ENCODE data around the gene BACH2. TPM values are rescaled to one million over a fixed set of nuclear protein-coding genes. Genes with fewer than 3 reads are reported as not detected.
"Not testable (repeated sequence)": the region's sequence is repeated elsewhere in the genome, so short reads cannot be mapped to it uniquely, and the experiment has no call there.

The BACH2 gene
- total and polyA plus RNA-seq, 12 donors = 0.16 to 4.7 (median 2.4) TPM

DNA sequence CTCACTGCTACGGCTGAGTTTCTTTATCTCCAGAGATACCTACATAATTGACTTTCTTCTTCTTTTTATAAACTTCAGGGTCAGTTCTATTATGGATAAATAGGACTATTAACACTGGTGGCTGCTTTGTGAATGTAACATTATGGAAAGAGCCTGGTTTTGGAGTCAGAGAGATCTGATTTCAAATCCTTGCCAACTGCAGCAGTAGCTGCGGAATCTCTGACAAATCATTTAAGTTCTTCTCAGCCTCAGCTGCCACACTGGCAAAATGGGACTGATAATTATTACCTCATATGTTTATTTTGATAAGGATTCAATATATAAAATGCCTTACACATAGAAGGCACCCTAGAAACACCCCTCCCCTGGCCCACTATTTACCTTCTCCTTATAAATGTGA is 160.5 kb downstream of the BACH2 start:
- H3K4me3 ChIP-seq = no peak overlapping the region
- DNase-seq (no peak), ATAC-seq (no peak)
- intact Hi-C loops (cut with DNase I) = no loop called here
- no peak overlapping the region for H3K27ac ChIP-seq
- H3K4me1 ChIP-seq = peaks cover 0 to 21% (median 9%) of the 10 kb centered on the region in 9 donors
- H3K36me3 ChIP-seq = no peaks in the 10 kb centered on the region
- TF ChIP-seq, protein P1, sequence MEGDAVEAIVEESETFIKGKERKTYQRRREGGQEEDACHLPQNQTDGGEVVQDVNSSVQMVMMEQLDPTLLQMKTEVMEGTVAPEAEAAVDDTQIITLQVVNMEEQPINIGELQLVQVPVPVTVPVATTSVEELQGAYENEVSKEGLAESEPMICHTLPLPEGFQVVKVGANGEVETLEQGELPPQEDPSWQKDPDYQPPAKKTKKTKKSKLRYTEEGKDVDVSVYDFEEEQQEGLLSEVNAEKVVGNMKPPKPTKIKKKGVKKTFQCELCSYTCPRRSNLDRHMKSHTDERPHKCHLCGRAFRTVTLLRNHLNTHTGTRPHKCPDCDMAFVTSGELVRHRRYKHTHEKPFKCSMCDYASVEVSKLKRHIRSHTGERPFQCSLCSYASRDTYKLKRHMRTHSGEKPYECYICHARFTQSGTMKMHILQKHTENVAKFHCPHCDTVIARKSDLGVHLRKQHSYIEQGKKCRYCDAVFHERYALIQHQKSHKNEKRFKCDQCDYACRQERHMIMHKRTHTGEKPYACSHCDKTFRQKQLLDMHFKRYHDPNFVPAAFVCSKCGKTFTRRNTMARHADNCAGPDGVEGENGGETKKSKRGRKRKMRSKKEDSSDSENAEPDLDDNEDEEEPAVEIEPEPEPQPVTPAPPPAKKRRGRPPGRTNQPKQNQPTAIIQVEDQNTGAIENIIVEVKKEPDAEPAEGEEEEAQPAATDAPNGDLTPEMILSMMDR (IDR thresholded peaks at IDR 0.05) = no peak
- WGBS, 2 donors = 87 to 90% methylated on average over 2 of the region's 2 CpGs
- H3K9me3 ChIP-seq = no peaks in the 10 kb centered on the region
- no peaks in the 10 kb centered on the region for H3K27me3 ChIP-seq

DNA sequence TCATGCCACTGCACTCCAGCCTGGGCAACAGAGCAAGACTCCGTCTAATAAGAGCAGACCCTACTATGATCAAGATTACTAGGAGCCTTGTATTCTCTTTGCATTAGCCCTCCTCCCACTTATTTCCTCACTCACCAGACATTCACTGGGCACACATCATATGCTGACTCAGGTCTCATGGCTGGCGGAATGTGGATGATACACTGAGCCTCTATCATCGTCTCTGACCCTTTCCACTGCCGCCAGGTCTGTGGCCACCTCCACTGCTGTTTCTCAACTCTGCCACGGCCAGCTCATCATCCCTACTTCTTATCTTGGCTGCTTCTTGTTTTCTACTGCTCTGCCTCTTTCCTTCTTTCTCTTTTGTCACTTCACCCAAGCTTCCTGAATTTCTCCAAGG is 161.0 kb downstream of the BACH2 start:
- intact Hi-C loops (cut with DNase I) = no loop called here
- H3K9me3 ChIP-seq = no peaks in the 10 kb centered on the region
- TF ChIP-seq, protein P1 (IDR thresholded peaks at IDR 0.05) = no peak
- H3K4me1 ChIP-seq = peaks cover 0 to 22% (median 9%) of the 10 kb centered on the region in 9 donors
- H3K27ac ChIP-seq = no peak overlapping the region
- no peaks in the 10 kb centered on the region for H3K36me3 ChIP-seq
- no peak overlapping the region for H3K4me3 ChIP-seq
- ATAC-seq = no peak
- no peaks in the 10 kb centered on the region for H3K27me3 ChIP-seq
- WGBS, 2 donors = 87% methylated on average over 5 of the region's 5 CpGs
- DNase-seq = no peak

DNA sequence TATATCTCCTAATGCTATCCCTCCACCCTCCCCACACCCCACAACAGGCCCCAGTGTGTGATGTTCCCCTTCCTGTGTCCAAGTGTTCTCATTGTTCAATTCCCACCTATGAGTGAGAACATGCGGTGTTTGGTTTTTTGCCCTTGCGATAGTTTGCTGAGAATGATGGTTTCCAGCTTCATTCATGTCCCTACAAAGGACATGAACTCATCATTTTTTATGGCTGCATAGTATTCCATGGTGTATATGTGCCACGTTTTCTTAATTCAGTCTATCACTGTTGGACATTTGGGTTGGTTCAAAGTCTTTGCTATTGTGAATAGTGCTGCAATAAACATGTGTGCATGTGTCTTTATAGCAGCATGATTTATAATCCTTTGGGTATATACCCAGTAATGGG is 163.0 kb downstream of the BACH2 start:
- H3K36me3 ChIP-seq; ATAC-seq; H3K9me3 ChIP-seq; H3K27ac ChIP-seq; DNase-seq; H3K4me3 ChIP-seq; H3K27me3 ChIP-seq; intact Hi-C loops (cut with DNase I): not testable (repeated sequence)
- H3K4me1 ChIP-seq = peaks cover 0 to 22% (median 9%) of the 10 kb centered on the region in 9 donors
- WGBS, 2 donors = 86 to 95% methylated on average over 3 of the region's 3 CpGs

DNA sequence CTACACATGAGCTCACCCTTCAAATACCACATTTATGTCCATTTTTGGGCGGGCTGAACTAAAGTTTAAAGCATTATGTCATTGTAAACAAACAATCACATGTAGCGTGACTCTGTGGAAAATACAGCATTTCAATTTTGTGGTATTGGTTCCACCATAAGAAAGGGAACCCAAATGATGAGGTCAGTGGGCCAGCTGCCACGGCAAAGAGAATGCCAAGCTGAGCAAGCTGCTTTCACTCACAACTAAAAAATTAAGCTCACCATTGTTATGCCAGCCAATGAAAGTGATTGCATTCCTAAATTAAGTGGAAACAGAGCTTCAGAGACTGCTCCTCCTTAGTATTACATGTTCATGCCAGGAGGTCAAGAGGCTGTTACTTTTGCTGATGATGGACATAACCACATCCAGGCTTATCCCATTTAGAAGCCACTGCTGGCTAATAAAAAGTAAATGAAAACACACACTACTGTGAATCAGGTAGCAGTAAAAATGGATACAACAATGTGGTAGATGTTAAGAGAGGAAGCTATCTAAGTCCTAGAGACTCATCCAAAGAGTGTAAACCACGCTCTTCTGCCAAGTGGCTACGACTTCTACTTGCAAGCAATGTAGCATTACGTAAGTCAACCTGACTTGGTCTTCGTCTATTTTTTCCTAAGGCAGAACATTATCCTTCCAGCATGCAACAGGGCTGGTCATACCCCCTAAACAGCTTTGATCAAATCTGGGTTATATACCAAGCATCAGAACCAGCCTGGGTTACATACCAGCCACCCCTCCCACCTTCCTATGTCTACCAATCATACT is 164.8 kb downstream of the BACH2 start:
- no peaks in the 10 kb centered on the region for H3K27me3 ChIP-seq
- H3K4me3 ChIP-seq = no peak overlapping the region
- peak in 6 of 8 donors; percentile 46 to 73 (median 62) for ATAC-seq
- TF ChIP-seq, protein P1 (IDR thresholded peaks at IDR 0.05) = no peak
- peak overlapping the region in 1 of 10 donors; percentile 41 for H3K27ac ChIP-seq
- WGBS, 2 donors = 70 to 72% methylated on average over 7 of the region's 7 CpGs
- intact Hi-C loops (cut with DNase I) = no loop called here
- H3K9me3 ChIP-seq = no peaks in the 10 kb centered on the region
- peak; percentile 44 to 46 for DNase-seq
- H3K36me3 ChIP-seq = no peaks in the 10 kb centered on the region
- peaks cover 0 to 23% (median 9%) of the 10 kb centered on the region in 9 donors for H3K4me1 ChIP-seq

DNA sequence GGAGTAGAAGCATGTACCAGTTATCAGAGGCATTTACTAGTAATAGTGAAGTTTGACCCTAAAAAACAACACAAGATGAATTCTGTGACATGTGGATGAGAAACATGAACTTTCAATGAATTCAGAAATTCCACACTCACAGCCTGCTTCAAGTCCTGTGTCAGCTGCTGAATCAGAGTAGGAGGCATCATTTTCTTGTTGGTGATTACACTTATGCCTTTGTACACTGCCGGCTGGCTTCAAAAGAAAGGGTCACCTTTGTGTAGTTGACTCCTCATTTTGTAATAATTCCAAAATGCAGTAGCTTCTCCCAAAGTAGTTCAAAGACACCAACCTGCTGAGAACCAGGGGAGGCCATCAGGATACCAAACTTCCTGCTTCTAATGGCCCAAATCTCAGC is 165.5 kb downstream of the BACH2 start:
- DNase-seq (no peak), ATAC-seq (no peak)
- intact Hi-C loops (cut with DNase I) = no loop called here
- 81 to 85% methylated on average over 1 of the region's 1 CpG for WGBS, 2 donors
- Histone ChIP-seq H3K4me1 (peaks cover 0 to 26% (median 9%) of the 10 kb centered on the region in 9 donors), H3K36me3 (no peaks in the 10 kb centered on the region), H3K4me3 (no peak overlapping the region), H3K9me3 (no peaks in the 10 kb centered on the region), H3K27me3 (no peaks in the 10 kb centered on the region), H3K27ac (peak overlapping the region in 1 of 10 donors; percentile 41)
- TF ChIP-seq, protein P1 (IDR thresholded peaks at IDR 0.05) = no peak

DNA sequence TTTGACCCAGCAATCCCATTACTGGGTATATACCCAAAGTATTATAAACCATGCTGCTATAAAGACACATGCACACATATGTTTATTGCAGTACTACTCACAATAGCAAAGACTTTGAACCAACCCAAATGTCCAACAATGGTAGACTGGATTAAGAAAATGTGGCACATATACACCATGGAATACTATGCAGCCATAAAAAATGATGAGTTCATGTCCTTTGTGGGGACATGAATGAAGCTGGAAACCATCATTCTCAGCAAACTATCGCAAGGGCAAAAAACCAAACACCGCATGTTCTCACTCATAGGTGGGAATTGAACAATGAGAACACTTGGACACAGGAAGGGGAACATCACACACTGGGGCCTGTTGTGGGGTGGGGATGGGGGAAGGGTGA is 168.0 kb downstream of the BACH2 start:
- H3K27ac ChIP-seq; ATAC-seq; H3K27me3 ChIP-seq; H3K36me3 ChIP-seq; intact Hi-C loops (cut with DNase I); DNase-seq; H3K4me3 ChIP-seq; H3K9me3 ChIP-seq: not testable (repeated sequence)
- H3K4me1 ChIP-seq = peaks cover 0 to 26% (median 9%) of the 10 kb centered on the region in 9 donors
- 78 to 93% methylated on average over 2 of the region's 2 CpGs for WGBS, 2 donors

All from heart right ventricle (tissue), 16 donors.